ENCODE measurements around the gene SLC35A4. TPM values are rescaled to one million over a fixed set of nuclear protein-coding genes. Genes with fewer than 3 reads are reported as not detected.

SLC35A4 gene
- total RNA-seq, 1 donor from 2014 or later, result 13.2 TPM

Other genes starting within 250 kb of the SLC35A4 start
- 23.8 and 76.6 TPM in 2 replicates for gene HBEGF, start 218.2 kb upstream of the SLC35A4 start, total RNA-seq
- 0.38 TPM in 1 of 2 replicates, not detected in the other for gene SLC4A9, start 204.6 kb upstream of the SLC35A4 start, total RNA-seq
- 77.1 and 85.8 TPM in 2 replicates for gene ANKHD1, start 163.0 kb upstream of the SLC35A4 start, total RNA-seq
- 2.6 and 3.2 TPM in 2 replicates for gene EIF4EBP3, start 17.2 kb upstream of the SLC35A4 start, total RNA-seq
- gene SRA1, start 7.4 kb upstream of the SLC35A4 start, total RNA-seq, result 39.8 and 48.5 TPM in 2 replicates
- gene APBB3, start 230 bp upstream of the SLC35A4 start, total RNA-seq, result 6.3 and 8.1 TPM in 2 replicates
- gene CD14, start 68.3 kb downstream of the SLC35A4 start, total RNA-seq, result 2.3 and 3.2 TPM in 2 replicates
- gene TMCO6, start 74.6 kb downstream of the SLC35A4 start, total RNA-seq, result 15.7 and 18.2 TPM in 2 replicates
- 16.8 and 46.5 TPM in 2 replicates for gene NDUFA2, start 82.8 kb downstream of the SLC35A4 start, total RNA-seq
- 58.4 and 98.7 TPM in 2 replicates for gene IK, start 83.0 kb downstream of the SLC35A4 start, total RNA-seq
- 35.7 and 40.8 TPM in 2 replicates for gene WDR55, start 100.1 kb downstream of the SLC35A4 start, total RNA-seq
- 0.26 TPM in 2 replicates for gene DND1, start 108.7 kb downstream of the SLC35A4 start, total RNA-seq
- 55.3 and 73.0 TPM in 2 replicates for gene HARS1, start 126.5 kb downstream of the SLC35A4 start, total RNA-seq
- gene HARS2, start 126.6 kb downstream of the SLC35A4 start, total RNA-seq, result 28.9 and 32.9 TPM in 2 replicates
- gene ZMAT2, start 135.6 kb downstream of the SLC35A4 start, total RNA-seq, result 47.1 and 76.7 TPM in 2 replicates
- under 0.01 TPM in 1 of 2 replicates, not detected in the other for gene PCDHA1, start 221.3 kb downstream of the SLC35A4 start, total RNA-seq
- gene PCDHA2, start 230.0 kb downstream of the SLC35A4 start, total RNA-seq, result under 0.01 TPM in 1 of 2 replicates, not detected in the other
- under 0.01 TPM in 1 of 2 replicates, not detected in the other for gene PCDHA3, start 236.2 kb downstream of the SLC35A4 start, total RNA-seq
- gene PCDHA4, start 242.2 kb downstream of the SLC35A4 start, total RNA-seq, result 0.26 and 0.77 TPM in 2 replicates